ENCODE results near the gene FZD10.

FZD10 gene

DNA sequence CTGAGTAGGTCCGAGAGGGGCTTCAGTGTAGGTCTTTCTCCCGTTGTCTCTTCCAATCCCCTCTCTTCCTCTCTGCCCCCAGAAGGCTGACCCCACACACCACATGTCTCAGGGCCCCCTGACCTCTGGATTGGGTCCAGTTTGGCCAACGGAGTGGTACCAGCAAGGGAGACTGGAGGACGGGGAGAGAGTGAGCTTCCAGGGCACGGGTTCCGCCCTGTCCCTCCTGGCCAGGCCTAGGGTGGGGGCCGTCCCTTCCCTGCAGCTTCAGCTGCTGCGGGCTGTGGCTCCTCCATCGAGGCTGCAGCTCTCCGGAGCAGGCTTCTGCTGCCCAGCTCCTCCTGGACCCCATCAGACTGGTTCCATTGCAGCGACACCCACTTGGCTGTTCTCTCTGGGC lies 17.4 kb downstream of the FZD10 start:
- Histone ChIP-seq H3K4me1 (ENCODE audit: low read length) (no peaks in the 10 kb centered on the region), H3K4me2 (ENCODE audit: low read depth, low read length) (no peak overlapping the region), H4K20me1 (ENCODE audit: insufficient read depth, low read length) (no peaks in the 10 kb centered on the region), H2AFZ (ENCODE audit: low read length) (no peak overlapping the region), H3K79me2 (ENCODE audit: low read length) (no peaks in the 10 kb centered on the region), H3F3A (ENCODE audit: insufficient read depth, low read length) (no peaks in the 10 kb centered on the region), H3K9me3 (replicated peaks; ENCODE audit: insufficient read depth, low read length) (no peaks in the 10 kb centered on the region), H3K36me3 (replicated peaks; ENCODE audit: insufficient read depth, low read length) (no peaks in the 10 kb centered on the region), H3K27me3 (replicated peaks; ENCODE audit: insufficient read depth, low read length) (no peaks in the 10 kb centered on the region), H3K27ac (ENCODE audit: low read length) (no peak overlapping the region), H3K9me2 (replicated peaks; ENCODE audit: insufficient read depth, low read length) (no peaks in the 10 kb centered on the region), H3K9ac (ENCODE audit: low read length) (no peak overlapping the region), H3K4me3 (ENCODE audit: low read length) (no peak overlapping the region)
- DNase-seq, result no peak
- TF ChIP-seq, protein P1, sequence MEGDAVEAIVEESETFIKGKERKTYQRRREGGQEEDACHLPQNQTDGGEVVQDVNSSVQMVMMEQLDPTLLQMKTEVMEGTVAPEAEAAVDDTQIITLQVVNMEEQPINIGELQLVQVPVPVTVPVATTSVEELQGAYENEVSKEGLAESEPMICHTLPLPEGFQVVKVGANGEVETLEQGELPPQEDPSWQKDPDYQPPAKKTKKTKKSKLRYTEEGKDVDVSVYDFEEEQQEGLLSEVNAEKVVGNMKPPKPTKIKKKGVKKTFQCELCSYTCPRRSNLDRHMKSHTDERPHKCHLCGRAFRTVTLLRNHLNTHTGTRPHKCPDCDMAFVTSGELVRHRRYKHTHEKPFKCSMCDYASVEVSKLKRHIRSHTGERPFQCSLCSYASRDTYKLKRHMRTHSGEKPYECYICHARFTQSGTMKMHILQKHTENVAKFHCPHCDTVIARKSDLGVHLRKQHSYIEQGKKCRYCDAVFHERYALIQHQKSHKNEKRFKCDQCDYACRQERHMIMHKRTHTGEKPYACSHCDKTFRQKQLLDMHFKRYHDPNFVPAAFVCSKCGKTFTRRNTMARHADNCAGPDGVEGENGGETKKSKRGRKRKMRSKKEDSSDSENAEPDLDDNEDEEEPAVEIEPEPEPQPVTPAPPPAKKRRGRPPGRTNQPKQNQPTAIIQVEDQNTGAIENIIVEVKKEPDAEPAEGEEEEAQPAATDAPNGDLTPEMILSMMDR (IDR thresholded peaks at IDR 0.05; ENCODE audit: low read length), result no peak
- TF ChIP-seq EZH2 (optimal IDR thresholded peaks at IDR 0.05; ENCODE audit: low read depth, low read length) (no peak), EZH2phosphoT487 (IDR thresholded peaks at IDR 0.05; ENCODE audit: low read length) (no peak)

DNA sequence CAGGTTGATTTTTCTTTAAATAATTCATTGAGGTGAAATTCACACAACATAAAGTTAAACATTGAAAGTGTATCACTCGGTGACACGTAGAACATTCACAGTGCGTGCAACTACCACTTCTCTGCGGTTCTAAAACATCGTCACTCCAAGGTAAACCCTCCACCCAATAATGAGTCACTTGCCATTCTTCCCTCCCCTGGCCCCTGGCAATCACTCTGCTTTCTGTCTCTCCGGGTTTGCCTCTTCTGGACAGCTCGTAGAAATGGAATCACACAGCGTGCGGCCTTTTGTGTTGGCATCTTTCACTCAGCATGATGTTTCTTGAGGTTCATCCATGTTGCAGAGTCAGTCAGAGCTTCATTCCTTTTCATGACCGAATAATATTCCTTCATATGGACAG lies 18.9 kb downstream of the FZD10 start:
- no peak overlapping the region for H3K27ac ChIP-seq (ENCODE audit: low read length)
- H3K9ac ChIP-seq (ENCODE audit: low read length), result no peak overlapping the region
- no peaks in the 10 kb centered on the region for H3K36me3 ChIP-seq (replicated peaks; ENCODE audit: insufficient read depth, low read length)
- H3K4me1 ChIP-seq (ENCODE audit: low read length), result no peaks in the 10 kb centered on the region
- H3K27me3 ChIP-seq (replicated peaks; ENCODE audit: insufficient read depth, low read length), result no peaks in the 10 kb centered on the region
- H3K4me3 ChIP-seq (ENCODE audit: low read length), result no peak overlapping the region
- TF ChIP-seq EZH2 (optimal IDR thresholded peaks at IDR 0.05; ENCODE audit: low read depth, low read length) (no peak), EZH2phosphoT487 (IDR thresholded peaks at IDR 0.05; ENCODE audit: low read length) (no peak)
- TF ChIP-seq, protein P1 (IDR thresholded peaks at IDR 0.05; ENCODE audit: low read length), result no peak
- no peak overlapping the region for H3K4me2 ChIP-seq (ENCODE audit: low read depth, low read length)
- H3K79me2 ChIP-seq (ENCODE audit: low read length), result no peaks in the 10 kb centered on the region
- no peaks in the 10 kb centered on the region for H3K9me3 ChIP-seq (replicated peaks; ENCODE audit: insufficient read depth, low read length)
- DNase-seq, result no peak
- no peaks in the 10 kb centered on the region for H3K9me2 ChIP-seq (replicated peaks; ENCODE audit: insufficient read depth, low read length)
- no peak overlapping the region for H2AFZ ChIP-seq (ENCODE audit: low read length)
- no peaks in the 10 kb centered on the region for H3F3A ChIP-seq (ENCODE audit: insufficient read depth, low read length)
- H4K20me1 ChIP-seq (ENCODE audit: insufficient read depth, low read length), result no peaks in the 10 kb centered on the region

DNA sequence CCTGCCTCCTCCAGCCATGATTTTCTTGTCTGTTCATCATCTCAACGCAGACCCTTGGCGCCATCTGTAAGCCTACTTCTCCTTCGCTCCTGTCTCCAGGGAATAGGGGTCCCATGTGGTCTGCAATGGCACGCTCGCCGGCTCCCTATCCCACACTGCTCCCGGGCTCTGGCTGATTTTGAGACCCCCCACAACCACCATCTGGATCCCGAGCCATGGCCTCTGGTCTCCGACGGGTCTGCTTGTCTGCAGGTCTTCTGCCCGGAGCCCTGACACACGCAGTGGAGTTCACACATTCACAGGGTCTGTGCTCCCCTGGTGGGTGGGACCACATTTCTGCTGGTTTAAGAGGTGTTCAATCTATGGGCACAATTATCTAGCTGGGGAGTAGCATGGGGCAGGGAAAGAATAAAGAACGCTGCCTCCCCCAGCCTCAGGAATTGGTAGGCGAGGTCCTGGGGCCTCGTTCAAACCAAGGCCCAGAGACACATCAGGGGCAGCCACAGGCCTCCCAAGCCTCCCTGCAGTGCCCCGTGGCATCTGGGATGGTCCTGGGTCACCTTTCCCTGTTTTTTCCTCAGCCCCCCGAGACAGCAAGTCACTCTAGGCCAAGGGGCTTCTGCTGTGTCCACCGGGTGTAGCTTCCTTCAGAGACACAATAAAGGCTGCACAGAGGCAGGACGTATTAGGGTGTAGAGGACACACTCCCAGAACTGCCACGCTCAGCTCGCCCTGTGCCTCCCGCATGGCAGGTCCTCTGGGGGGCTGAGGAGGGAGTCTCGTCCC lies 21.5 kb downstream of the FZD10 start:
- TF ChIP-seq EZH2phosphoT487 (IDR thresholded peaks at IDR 0.05; ENCODE audit: low read length) (no peak), EZH2 (optimal IDR thresholded peaks at IDR 0.05; ENCODE audit: low read depth, low read length) (no peak)
- TF ChIP-seq, protein P1 (IDR thresholded peaks at IDR 0.05; ENCODE audit: low read length), result no peak
- Histone ChIP-seq H3K79me2 (ENCODE audit: low read length) (no peaks in the 10 kb centered on the region), H3K4me1 (ENCODE audit: low read length) (no peaks in the 10 kb centered on the region), H3K27ac (ENCODE audit: low read length) (no peak overlapping the region), H3K4me3 (ENCODE audit: low read length) (no peak overlapping the region), H3K36me3 (replicated peaks; ENCODE audit: insufficient read depth, low read length) (no peaks in the 10 kb centered on the region), H3K9me3 (replicated peaks; ENCODE audit: insufficient read depth, low read length) (no peaks in the 10 kb centered on the region), H3K9me2 (replicated peaks; ENCODE audit: insufficient read depth, low read length) (no peaks in the 10 kb centered on the region), H2AFZ (ENCODE audit: low read length) (no peak overlapping the region), H3K4me2 (ENCODE audit: low read depth, low read length) (no peak overlapping the region), H3F3A (ENCODE audit: insufficient read depth, low read length) (no peaks in the 10 kb centered on the region), H4K20me1 (ENCODE audit: insufficient read depth, low read length) (no peaks in the 10 kb centered on the region), H3K9ac (ENCODE audit: low read length) (no peak overlapping the region), H3K27me3 (replicated peaks; ENCODE audit: insufficient read depth, low read length) (no peaks in the 10 kb centered on the region)
- DNase-seq, result no peak

Measured in MM.1S (cell line).